Neural cell (in vitro differentiated cells): ENCODE data around the gene ME3. TPM values are rescaled to one million over a fixed set of nuclear protein-coding genes. Genes with fewer than 3 reads are reported as not detected.

ENCODE experiments used
- H2AFZ ChIP-seq: fragments of 200-600, 300-800 bp; sonication (generic), shearing (Covaris generic); 2 replicates; pipeline ENCODE4 v1.6.0; 2014; ENCODE audit warnings: low read depth, mild to moderate bottlenecking, antibody characterized with exemption, low read length, moderate library complexity
- H3F3A ChIP-seq: fragments of 200-600 bp; shearing (Covaris generic); 2 replicates; pipeline ENCODE4 v1.6.1; 2016; ENCODE audit warnings: mild to moderate bottlenecking, moderate library complexity, mixed read lengths, antibody characterized with exemption, low read length; ENCODE audit not compliant: insufficient read depth, poor library complexity, severe bottlenecking
- H3K27ac ChIP-seq: fragments of 200-600, 300-800 bp; sonication (generic), shearing (Covaris generic); 2 replicates; pipeline ENCODE4 v1.5.1; 2014; ENCODE audit warnings: mild to moderate bottlenecking, low read length, moderate library complexity
- H3K27me3 ChIP-seq: fragments of 300-800, 200-600 bp; sonication (generic), shearing (Covaris generic); 2 replicates; pipeline ENCODE4 v1.6.0; 2014; ENCODE audit warnings: mild to moderate bottlenecking, low read depth, low read length, moderate library complexity; ENCODE audit not compliant: insufficient read depth
- H3K36me3 ChIP-seq: fragments of 300-800, 200-600 bp; sonication (generic), shearing (Covaris generic); 2 replicates; pipeline ENCODE4 v1.5.1; 2014; ENCODE audit warnings: mild to moderate bottlenecking, antibody characterized with exemption, low read length, moderate library complexity; ENCODE audit not compliant: insufficient read depth
- H3K4me2 ChIP-seq: fragments of 300-800, 200-600 bp; sonication (generic), shearing (Covaris generic); 2 replicates; pipeline ENCODE4 v1.6.0; 2014; ENCODE audit warnings: mild to moderate bottlenecking, low read length
- H3K4me3 ChIP-seq: fragments of 300-800, 200-600 bp; sonication (generic), shearing (Covaris generic); 2 replicates; pipeline ENCODE4 v1.5.1; 2014; ENCODE audit warnings: mild to moderate bottlenecking, low read length, moderate library complexity
- H3K79me2 ChIP-seq: fragments of 200-600 bp; shearing (Covaris generic); replicated peaks from 2 replicates; pipeline ENCODE4 v1.6.0; 2014; ENCODE audit warnings: mild to moderate bottlenecking, low read length, moderate library complexity; ENCODE audit not compliant: insufficient read depth
- H3K9ac ChIP-seq: fragments of 300-800, 200-600 bp; sonication (generic), shearing (Covaris generic); 2 replicates; pipeline ENCODE4 v1.6.1; 2016; ENCODE audit warnings: mild to moderate bottlenecking, low read length, mixed read lengths
- H3K9me2 ChIP-seq: fragments of 200-600 bp; shearing (Covaris generic); 2 replicates; pipeline ENCODE4 v1.6.1; 2016; ENCODE audit warnings: mild to moderate bottlenecking, low read length, mixed read lengths; ENCODE audit not compliant: insufficient read depth
- H3K9me3 ChIP-seq: fragments of 200-600, 300-800 bp; sonication (generic), shearing (Covaris generic); 2 replicates; pipeline ENCODE4 v1.6.1; 2016; ENCODE audit warnings: mild to moderate bottlenecking, mixed run types, low read length, moderate library complexity, mixed read lengths
- H4K20me1 ChIP-seq: fragments of 200-600 bp; shearing (Covaris generic); 2 replicates; pipeline ENCODE4 v1.6.1; 2016; ENCODE audit warnings: mild to moderate bottlenecking, mixed run types; ENCODE audit not compliant: insufficient read depth
- EP300 ChIP-seq: fragments of 450-650 bp; conservative IDR thresholded peaks from 2 replicates; pipeline ENCODE4 v1.6.1; 2014; ENCODE audit warnings: antibody characterized with exemption, mild to moderate bottlenecking, moderate library complexity; ENCODE audit not compliant: poor library complexity, severe bottlenecking
- EZH2 ChIP-seq: fragments of 200-600, 300-800 bp; shearing (Covaris generic), sonication (generic); IDR thresholded peaks from 2 replicates; pipeline ENCODE4 v1.6.1; 2014; ENCODE audit warnings: antibody characterized with exemption, low read length, borderline replicate concordance, mild to moderate bottlenecking; ENCODE audit not compliant: insufficient read depth, poor library complexity, severe bottlenecking
- MXI1 ChIP-seq: fragments of 450-650 bp; conservative IDR thresholded peaks from 2 replicates; pipeline ENCODE4 v1.6.1; 2014; ENCODE audit warnings: antibody characterized with exemption, mild to moderate bottlenecking; ENCODE audit not compliant: poor library complexity, severe bottlenecking
- POLR2AphosphoS5 ChIP-seq: IDR thresholded peaks from 2 replicates; pipeline ENCODE4 v1.6.1; 2012
- RAD21 ChIP-seq: fragments of 450-650 bp; conservative IDR thresholded peaks from 2 replicates; pipeline ENCODE4 v1.6.1; 2014; ENCODE audit warnings: antibody characterized with exemption, mild to moderate bottlenecking, moderate library complexity
- TAF1 ChIP-seq: IDR thresholded peaks from 2 replicates; pipeline ENCODE4 v1.6.1; 2012; ENCODE audit warnings: low read depth
- polyA plus RNA-seq: library from polyadenylated mRNA; depleted of rRNA; stranded (reverse); fragments of >200 nt; gene quantifications from 2 replicates; pipeline ENCODE4 v1.2.3, GENCODE V29; 2014
- TF ChIP-seq, protein P1 (sequence below): IDR thresholded peaks from 2 replicates; pipeline ENCODE4 v1.6.1; 2012; ENCODE audit warnings: borderline replicate concordance

Gene ME3
- polyA plus RNA-seq, 1 donor from 2014 or later, result 2.1 TPM

DNA sequence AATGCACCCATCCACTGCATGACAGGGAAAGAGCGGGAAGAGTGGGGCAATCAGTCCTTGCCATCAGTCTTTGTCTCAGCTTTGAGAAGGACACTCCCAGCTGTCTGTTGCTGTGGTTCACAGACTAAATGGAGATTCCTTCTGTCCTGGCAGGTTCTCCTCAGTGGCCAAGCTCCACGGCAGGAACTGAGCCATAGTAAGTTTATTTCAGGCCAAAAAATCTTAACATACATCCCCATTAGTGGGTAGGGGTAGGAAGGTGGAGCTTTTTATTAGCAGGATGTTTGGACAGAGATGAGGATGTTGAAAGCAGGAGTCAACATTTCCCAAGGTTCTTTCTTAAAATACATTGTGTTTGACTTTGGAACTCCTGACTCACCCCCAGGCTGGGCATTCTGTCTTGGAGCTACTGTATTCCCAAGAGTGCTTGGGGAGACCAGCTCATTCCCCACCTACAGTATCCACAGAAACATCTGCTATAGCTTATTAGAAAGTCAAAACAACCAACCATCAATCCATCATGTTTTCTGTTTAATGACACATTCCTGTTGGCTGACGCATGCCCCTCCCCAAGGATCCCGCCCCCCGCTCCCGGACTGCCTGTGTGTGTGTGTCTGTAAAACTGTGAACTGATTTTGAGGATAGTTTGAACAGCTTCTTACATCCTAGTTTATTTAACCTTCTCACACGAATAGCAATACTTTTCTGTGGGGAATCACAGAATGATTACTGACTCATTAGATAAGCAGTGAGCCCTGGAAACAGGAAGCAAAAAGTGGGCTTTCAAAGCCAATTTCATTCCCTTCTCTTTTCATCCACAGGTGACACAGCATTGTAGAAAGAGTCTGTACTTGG is 188.2 kb downstream of the ME3 start:
- no peak overlapping the region for H3K9ac ChIP-seq
- H3K36me3 ChIP-seq, result no peaks in the 10 kb centered on the region
- no peak overlapping the region for H3K4me2 ChIP-seq
- no peaks in the 10 kb centered on the region for H3K9me2 ChIP-seq
- H2AFZ ChIP-seq, result no peak overlapping the region
- TF ChIP-seq EZH2, result no peak
- TF ChIP-seq EP300, result no peak
- no peak for TF ChIP-seq MXI1
- no peak for TF ChIP-seq POLR2AphosphoS5
- no peak overlapping the region for H3K27ac ChIP-seq
- H3K27me3 ChIP-seq, result no peaks in the 10 kb centered on the region
- no peaks in the 10 kb centered on the region for H3K79me2 ChIP-seq
- H3K9me3 ChIP-seq, result no peaks in the 10 kb centered on the region
- no peaks in the 10 kb centered on the region for H4K20me1 ChIP-seq
- H3F3A ChIP-seq, result no peaks in the 10 kb centered on the region
- no peak overlapping the region for H3K4me3 ChIP-seq

GRCh38 chr11:86483610-86483939 is 188.8 kb downstream of the ME3 start:
- Histone ChIP-seq H3K4me3 (no peak overlapping the region), H3K4me2 (no peak overlapping the region)

DNA sequence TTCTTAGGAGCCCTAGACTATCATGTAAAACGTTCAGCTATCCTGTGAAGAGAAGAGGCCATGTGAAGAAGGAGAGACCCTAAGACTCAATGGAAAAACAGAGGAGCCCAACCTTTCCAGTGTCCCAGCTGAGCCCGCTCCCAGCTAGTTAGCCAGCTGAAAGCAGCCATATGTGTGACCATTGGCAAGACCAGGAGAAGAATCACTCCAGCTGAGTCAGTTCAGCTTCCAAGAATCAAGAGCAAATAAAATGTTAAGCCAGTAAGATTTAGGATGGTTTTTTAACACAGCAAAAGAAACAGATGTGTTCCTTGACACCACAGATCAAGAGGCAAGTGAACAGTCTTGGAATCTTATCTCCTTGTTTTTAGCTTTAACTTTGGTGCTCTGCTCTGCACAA is 189.7 kb downstream of the ME3 start:
- H3K4me2 ChIP-seq, result no peak overlapping the region
- TF ChIP-seq EZH2 (no peak), EP300 (no peak), POLR2AphosphoS5 (no peak)

More at GRCh38 chr11:86483610-86483939, 188.8 kb downstream of the ME3 start:
- H2AFZ ChIP-seq, result no peak overlapping the region
- H3K36me3 ChIP-seq, result no peaks in the 10 kb centered on the region
- H3K9ac ChIP-seq, result no peak overlapping the region
- H4K20me1 ChIP-seq, result no peaks in the 10 kb centered on the region
- no peaks in the 10 kb centered on the region for H3K27me3 ChIP-seq
- no peak overlapping the region for H3K27ac ChIP-seq
- no peaks in the 10 kb centered on the region for H3K9me3 ChIP-seq
- no peaks in the 10 kb centered on the region for H3F3A ChIP-seq
- no peaks in the 10 kb centered on the region for H3K9me2 ChIP-seq
- H3K79me2 ChIP-seq, result no peaks in the 10 kb centered on the region
- TF ChIP-seq EP300 (no peak), POLR2AphosphoS5 (no peak), RAD21 (no peak), TAF1 (no peak), MXI1 (no peak), EZH2 (no peak)
- TF ChIP-seq, protein P1, sequence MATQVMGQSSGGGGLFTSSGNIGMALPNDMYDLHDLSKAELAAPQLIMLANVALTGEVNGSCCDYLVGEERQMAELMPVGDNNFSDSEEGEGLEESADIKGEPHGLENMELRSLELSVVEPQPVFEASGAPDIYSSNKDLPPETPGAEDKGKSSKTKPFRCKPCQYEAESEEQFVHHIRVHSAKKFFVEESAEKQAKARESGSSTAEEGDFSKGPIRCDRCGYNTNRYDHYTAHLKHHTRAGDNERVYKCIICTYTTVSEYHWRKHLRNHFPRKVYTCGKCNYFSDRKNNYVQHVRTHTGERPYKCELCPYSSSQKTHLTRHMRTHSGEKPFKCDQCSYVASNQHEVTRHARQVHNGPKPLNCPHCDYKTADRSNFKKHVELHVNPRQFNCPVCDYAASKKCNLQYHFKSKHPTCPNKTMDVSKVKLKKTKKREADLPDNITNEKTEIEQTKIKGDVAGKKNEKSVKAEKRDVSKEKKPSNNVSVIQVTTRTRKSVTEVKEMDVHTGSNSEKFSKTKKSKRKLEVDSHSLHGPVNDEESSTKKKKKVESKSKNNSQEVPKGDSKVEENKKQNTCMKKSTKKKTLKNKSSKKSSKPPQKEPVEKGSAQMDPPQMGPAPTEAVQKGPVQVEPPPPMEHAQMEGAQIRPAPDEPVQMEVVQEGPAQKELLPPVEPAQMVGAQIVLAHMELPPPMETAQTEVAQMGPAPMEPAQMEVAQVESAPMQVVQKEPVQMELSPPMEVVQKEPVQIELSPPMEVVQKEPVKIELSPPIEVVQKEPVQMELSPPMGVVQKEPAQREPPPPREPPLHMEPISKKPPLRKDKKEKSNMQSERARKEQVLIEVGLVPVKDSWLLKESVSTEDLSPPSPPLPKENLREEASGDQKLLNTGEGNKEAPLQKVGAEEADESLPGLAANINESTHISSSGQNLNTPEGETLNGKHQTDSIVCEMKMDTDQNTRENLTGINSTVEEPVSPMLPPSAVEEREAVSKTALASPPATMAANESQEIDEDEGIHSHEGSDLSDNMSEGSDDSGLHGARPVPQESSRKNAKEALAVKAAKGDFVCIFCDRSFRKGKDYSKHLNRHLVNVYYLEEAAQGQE, result no peak

More for the DNA sequence above, 189.7 kb downstream of the ME3 start:
- Histone ChIP-seq H3K79me2 (no peaks in the 10 kb centered on the region), H3K9ac (no peak overlapping the region), H2AFZ (no peak overlapping the region), H4K20me1 (no peaks in the 10 kb centered on the region), H3K9me3 (no peaks in the 10 kb centered on the region), H3F3A (no peaks in the 10 kb centered on the region), H3K36me3 (no peaks in the 10 kb centered on the region), H3K4me3 (no peak overlapping the region), H3K27me3 (no peaks in the 10 kb centered on the region), H3K27ac (no peak overlapping the region), H3K9me2 (no peaks in the 10 kb centered on the region)
